HS-5 (cell line): ENCODE data around the gene WARS2.
"Not testable (repeated sequence)": the region's sequence is repeated elsewhere in the genome, so short reads cannot be mapped to it uniquely, and the experiment has no call there.

Source experiments
- DNase-seq: peaks from one replicate; pipeline ENCODE4 v3.0.0-alpha.2; 2012; ENCODE audit warnings: low read depth

The WARS2 gene

DNA sequence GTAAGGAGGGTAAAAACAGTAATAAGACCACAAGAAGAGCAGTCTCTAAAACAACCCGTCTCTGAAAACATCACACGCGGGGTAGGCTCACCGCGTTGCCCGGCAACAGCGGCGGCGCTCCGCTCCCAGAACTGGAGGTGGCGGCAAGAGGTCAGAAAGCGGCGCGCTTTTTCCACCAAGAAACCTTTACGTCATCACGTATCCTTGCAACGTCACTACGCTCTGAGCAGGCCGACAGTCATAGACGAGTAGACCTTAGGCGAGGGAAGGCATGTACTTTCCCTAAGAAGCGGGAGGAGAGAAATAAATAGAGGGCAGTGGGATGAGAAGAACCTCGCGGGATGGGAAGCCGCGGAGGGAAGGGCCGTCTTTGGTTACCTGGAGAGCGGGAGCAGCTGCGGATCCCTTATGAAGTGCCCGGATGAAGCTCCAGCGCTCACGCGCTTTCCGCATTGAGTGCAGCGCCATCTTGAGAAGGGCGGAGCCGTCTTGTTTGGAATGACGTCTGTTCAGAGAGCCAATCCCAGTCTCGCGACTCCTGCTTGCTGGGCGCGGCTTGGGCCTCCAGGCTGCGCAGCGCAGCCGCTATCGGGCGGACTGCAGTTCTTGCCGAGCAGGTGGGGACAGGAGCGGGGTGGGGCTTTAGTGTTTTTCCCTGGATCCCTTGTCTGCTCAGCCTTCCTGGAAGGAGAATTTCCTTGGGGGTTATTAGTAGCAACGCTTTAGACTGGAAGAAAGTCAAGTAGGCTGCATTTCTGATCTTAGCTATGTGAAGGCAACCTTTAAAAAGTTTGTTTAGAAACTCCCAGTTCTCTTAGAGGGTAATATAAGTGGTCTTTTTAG is at the start of gene WARS2:
Gene WARS2 (minus strand): TSS at position 477 of the 843 bp plus-strand sequence. CDS start 9 bp downstream, at position 468.
- DNase-seq = peak; percentile 98

- DNase-seq = no peak
Observed at GRCh38 chr1:119188926-119189325, 48.5 kb upstream of the WARS2 start.

GRCh38 chr1:119187416-119187815 is 47.0 kb upstream of the WARS2 start:
- no peak for DNase-seq

- no peak for DNase-seq
Observed at GRCh38 chr1:119186471-119186870, 46.0 kb upstream of the WARS2 start.

DNA sequence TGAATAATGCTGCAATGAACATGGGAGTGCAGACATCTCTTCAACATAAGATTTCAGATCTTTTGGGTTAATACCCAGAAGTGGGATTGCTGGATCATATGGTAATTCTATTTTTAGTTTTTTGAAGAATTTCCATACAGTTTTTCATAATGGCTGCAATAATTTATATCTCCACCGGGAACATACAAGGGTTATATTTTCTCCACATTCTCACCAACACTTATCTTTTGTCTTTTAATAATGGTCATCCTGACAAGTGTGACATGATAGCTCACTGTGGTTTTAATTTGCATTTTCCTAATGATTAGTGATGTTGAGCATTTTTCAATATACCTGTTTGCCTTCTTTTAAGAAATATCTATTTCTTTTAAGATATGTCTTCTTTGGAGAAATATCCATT is 44.5 kb upstream of the WARS2 start:
- DNase-seq = no peak

DNA sequence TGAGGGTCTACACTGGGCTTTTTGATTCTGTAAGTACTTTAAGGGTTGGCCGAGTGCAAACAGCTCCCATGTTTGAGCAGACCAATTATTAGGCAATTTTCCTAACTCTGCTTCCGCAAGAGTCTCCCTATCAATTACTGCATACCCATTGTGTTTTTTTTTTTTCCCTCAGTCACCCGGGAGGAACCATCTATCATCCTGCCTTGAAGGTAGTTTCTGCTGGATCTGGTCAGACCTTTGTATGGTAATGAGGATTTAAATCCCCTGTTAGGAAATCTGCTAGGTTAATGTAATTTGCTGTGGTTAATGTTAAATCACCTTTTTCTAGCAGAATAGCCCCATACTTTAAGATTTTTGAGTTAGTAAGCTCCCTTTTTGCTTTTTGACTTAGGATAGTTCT is 40.8 kb upstream of the WARS2 start:
- no peak for DNase-seq

DNA sequence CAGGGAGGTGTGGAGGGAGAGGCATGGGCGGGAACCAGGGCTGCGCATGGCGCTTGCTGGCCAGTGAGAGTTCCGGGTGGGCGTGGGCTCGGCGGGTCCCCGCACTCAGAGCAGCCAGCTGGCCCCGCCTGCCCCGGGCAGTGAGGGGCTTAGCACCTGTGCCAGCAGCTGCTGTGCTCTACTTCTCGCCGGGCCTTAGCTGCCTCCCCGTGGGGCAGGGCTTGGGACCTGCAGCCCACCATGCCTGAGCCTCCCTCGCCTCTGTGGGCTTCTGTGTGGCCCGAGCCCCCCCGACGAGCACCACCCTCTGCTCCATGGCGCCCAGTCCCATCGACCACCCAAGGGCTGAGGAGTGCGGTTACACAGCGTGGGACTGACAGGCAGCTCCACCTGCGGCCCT is 38.6 kb upstream of the WARS2 start:
- DNase-seq = no peak

- DNase-seq = not testable (repeated sequence)
Observed at GRCh38 chr1:119172927-119173326, 32.5 kb upstream of the WARS2 start.

GRCh38 chr1:119171381-119172010 is 31.0 kb upstream of the WARS2 start:
- DNase-seq = not testable (repeated sequence)

DNA sequence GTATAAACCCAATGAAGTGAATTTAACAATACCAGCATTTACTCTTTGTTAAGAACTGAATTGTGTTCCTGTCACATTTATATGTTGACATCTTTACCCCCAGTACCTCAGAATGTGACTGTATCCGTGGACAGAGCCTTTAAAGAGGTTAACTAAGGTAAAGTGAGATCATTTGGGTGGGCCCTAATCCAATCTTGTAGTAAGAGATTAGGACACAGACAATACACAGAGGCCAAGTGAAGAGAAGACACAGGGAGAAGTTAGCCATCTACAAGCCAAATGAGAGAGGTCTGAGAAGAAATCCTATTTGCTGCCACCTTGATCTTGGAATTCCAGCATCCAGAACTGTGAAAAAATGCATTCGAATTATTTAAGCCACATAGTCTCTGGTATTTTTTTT is 22.9 kb upstream of the WARS2 start:
- no peak for DNase-seq

GRCh38 chr1:119160866-119161265 is 20.4 kb upstream of the WARS2 start:
- DNase-seq = no peak

GRCh38 chr1:119160409-119160808 is 20.0 kb upstream of the WARS2 start:
- DNase-seq = no peak

DNA sequence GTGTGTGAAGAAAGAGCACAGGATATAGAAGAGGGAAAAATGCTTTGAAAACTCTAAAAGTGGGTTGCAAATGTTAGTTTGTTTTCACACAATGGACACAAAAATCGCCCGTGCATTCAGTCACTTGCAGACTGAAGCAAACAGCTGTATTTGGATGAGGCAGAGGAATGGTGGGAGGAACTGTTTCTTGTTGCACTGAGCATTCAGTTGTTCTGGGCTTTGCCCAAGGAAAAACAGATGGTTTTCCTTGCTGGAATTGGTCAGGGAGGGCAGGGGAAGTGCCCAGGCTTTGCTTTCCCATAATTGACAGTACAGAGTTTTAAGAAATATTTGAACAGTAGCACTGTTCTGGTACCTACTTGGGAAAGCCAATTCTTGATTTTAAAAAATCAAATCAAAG is 19.5 kb upstream of the WARS2 start:
- DNase-seq = no peak

DNA sequence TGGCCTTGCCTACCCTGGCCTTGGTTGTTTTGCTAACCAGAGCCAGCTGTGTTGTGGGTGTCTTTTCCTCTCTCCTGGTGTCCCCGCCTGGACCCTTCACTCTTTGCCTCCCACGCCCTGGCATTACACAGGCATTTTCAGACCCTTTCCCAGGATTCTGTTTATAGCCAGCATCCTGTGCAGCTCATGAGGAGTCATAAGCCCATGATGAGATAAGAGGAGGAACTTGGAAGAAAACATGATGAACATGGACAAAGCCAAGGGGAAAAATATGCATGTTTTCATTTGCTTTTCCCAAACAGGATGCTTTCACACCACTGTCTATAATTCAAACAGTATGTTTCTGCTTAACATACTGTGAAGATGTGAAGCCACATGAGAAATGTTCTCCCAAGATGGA is 18.7 kb upstream of the WARS2 start:
- no peak for DNase-seq

DNA sequence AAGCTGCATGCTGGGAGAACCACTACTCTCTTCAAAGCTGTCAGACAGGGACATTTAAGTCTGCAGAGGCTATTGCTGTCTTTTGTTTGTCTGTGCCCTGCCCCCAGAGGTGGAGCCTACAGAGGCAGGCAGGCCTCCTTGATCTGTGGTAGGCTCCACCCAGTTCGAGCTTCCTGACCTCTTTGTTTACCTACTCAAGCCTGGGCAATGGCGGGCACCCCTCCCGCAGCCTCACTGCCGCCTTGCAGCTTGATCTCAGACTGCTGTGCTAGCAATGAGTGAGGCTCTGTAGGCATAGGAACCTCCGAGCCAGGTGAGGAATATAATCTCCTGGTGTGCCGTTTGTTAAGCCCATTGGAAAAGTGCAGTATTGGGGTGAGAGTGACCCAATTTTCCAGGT is 16.3 kb upstream of the WARS2 start:
- DNase-seq = not testable (repeated sequence)

GRCh38 chr1:119155069-119155468 is 14.6 kb upstream of the WARS2 start:
- DNase-seq = not testable (repeated sequence)

DNA sequence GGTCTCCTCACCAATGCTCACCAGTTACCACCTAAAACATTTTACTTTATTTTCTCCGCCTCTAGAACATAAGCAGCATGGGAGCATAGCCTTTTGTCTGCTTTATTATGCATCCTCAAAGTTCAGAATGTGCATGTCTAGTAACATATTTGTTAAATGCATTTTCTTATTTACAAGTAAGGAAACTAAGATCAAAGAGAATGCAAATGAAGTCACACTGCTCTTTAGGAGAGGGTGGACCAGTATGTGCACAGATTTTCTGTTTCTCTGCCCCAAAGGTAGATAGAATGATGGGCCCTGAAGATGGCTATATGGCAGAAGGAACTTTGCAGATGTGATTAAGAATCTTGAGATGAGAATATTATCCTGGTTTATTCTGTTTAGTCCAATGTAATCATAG is 9.7 kb upstream of the WARS2 start:
- no peak for DNase-seq

GRCh38 chr1:119147661-119148090 is 7.2 kb upstream of the WARS2 start:
- no peak for DNase-seq

DNA sequence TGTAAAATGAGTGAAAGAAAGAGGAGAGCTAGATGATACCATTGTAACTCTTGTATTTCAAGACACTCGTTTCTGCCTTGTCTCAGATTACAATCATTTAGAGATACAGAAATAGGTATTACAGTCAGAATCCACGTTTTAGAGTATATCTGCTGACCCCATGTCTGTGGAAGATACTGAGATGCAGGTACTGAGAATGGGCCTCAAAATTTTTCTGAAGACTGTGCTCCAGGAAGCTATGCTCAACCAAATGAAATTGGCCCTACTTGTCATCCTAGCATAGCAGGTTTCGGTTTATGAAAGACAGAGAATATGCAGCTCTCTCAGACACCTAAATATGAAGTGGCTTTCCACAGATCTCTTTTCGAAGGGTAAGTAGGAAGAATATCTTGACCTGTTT is 6.0 kb upstream of the WARS2 start:
- DNase-seq = no peak

GRCh38 chr1:119144813-119145212 is 4.4 kb upstream of the WARS2 start:
- no peak for DNase-seq

GRCh38 chr1:119143706-119144105 is 3.3 kb upstream of the WARS2 start:
- no peak for DNase-seq

DNA sequence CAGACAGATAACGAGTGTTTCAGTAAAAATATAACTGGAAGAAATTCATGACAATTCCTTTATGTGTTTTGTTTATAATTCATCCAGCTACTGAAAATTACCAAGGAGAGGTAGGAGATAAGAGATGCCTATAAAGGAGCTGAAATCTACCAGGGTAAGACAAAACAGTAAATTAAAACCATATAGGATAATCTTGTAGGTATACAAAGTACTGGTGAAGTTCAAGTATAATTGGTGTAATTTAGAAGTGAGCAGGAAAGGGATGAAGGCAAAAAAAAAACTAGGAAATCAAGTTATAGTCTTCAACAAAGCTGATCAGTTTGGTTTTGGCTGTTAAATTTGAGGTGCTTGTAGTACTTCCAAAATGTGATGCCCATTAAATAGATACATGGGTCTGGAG is 1.2 kb upstream of the WARS2 start:
- DNase-seq = no peak

- DNase-seq = no peak
Observed at GRCh38 chr1:119141020-119141424, 569 bp upstream of the WARS2 start.

- no peak for DNase-seq
Observed at GRCh38 chr1:119139857-119140176, 636 bp downstream of the WARS2 start.
